A549 (cell line): ENCODE data around the gene GRID1. TPM values are rescaled to one million over a fixed set of nuclear protein-coding genes. Genes with fewer than 3 reads are reported as not detected.

Source experiments
- ATAC-seq, 2 experiments: fragments of 200-7000 bp in 1 of 2; fragments of >200 bp in 1 of 2; cut with Nextera tagmentation in 1 of 2; cut with Tn5 transposase in 1 of 2; 3 replicates each; pipeline versions ENCODE4 v1.8.0 to v1.9.1; 2018 to 2020; ENCODE audit warnings: mild to moderate bottlenecking in 1 of 2, moderate library complexity in 1 of 2
- CTCF ChIA-PET: fragments of 300-600 bp; sonication (Branson Sonifier 250); formaldehyde crosslinking; extraction: SDS; loops from one replicate; lab custom pipeline; 2021; ENCODE audit warnings: antibody characterized with exemption, inconsistent platforms; lab: Yijun Ruan, JAX
- POLR2A ChIA-PET: fragments of 350-600 bp; formaldehyde crosslinking; extraction: SDS; loops from one replicate; lab custom pipeline; 2021; ENCODE audit warnings: antibody characterized with exemption, inconsistent platforms; lab: Yijun Ruan, JAX
- DNase-seq, 2 experiments: peaks; one replicate each; pipeline versions ENCODE4 v3.0.0 to v3.0.0-alpha.2; 2011 to 2016; ENCODE audit warnings: low read depth in 1 of 2, low spot score in 1 of 2
- FAIRE-seq: peaks from 2 replicates; lab custom pipeline; 2011; peaks lifted over from hg19 to GRCh38; lab: Jason Lieb, UNC
- H3K27ac ChIP-seq, 2 experiments: fragments of >200 bp; sonication (Bioruptor Twin); formaldehyde crosslinking; 3 replicates each; pipeline ENCODE4 v1.5.1; 2016 to 2017
- H3K4me1 ChIP-seq: fragments of >200 bp; sonication (Bioruptor Twin); formaldehyde crosslinking; 3 replicates; pipeline ENCODE4 v1.6.1; 2016
- H3K4me2 ChIP-seq: fragments of >200 bp; sonication (Bioruptor Twin); formaldehyde crosslinking; 3 replicates; pipeline ENCODE4 v1.6.1; 2016
- H3K4me3 ChIP-seq: fragments of >200 bp; sonication (Bioruptor Twin); formaldehyde crosslinking; 3 replicates; pipeline ENCODE4 v1.5.1; 2016
- H3K9me3 ChIP-seq: fragments of >200 bp; sonication (Bioruptor Twin); formaldehyde crosslinking; 3 replicates; pipeline ENCODE4 v1.6.1; 2016
- ATOH8 ChIP-seq: fragments of 250-450 bp; sonication (Bioruptor Pico); IDR thresholded peaks from 2 replicates; pipeline ENCODE4 v1.5.0; 2020; ENCODE audit warnings: low read depth, mild to moderate bottlenecking, moderate library complexity
- CEBPB ChIP-seq, 2 experiments: fragments of >200 bp in 1 of 2; sonication (Bioruptor Twin) in 1 of 2; formaldehyde crosslinking in 1 of 2; IDR thresholded peaks; 2 replicates each; pipeline ENCODE4 v1.6.1; 2012 to 2016
- CHD4 ChIP-seq: fragments of 200-600 bp; sonication (generic); IDR thresholded peaks from 2 replicates; pipeline ENCODE4 v1.6.1; 2016; ENCODE audit warnings: antibody characterized with exemption, mild to moderate bottlenecking, borderline replicate concordance
- EHF ChIP-seq: fragments of 250-450 bp; sonication (Bioruptor Pico); IDR thresholded peaks from 2 replicates; pipeline ENCODE4 v1.5.0; 2020; ENCODE audit warnings: mild to moderate bottlenecking
- EP300 ChIP-seq, 2 experiments: fragments of >200 bp; sonication (Bioruptor Twin); formaldehyde crosslinking; IDR thresholded peaks; 2 replicates in 1 of 2; 3 replicates in 1 of 2; pipeline ENCODE4 v1.6.1; 2016 to 2017
- FOSL2 ChIP-seq, 2 experiments: fragments of 450-650 bp in 1 of 2; fragments of >200 bp in 1 of 2; sonication (Bioruptor Twin) in 1 of 2; formaldehyde crosslinking; IDR thresholded peaks; 2 replicates each; pipeline versions ENCODE4 v1.5.0 to v1.6.1; 2016 to 2020; ENCODE audit warnings: mild to moderate bottlenecking in 1 of 2, moderate library complexity in 1 of 2
- FOXS1 ChIP-seq: fragments of 250-450 bp; sonication (Bioruptor Pico); IDR thresholded peaks from 2 replicates; pipeline ENCODE4 v1.5.0; 2020; ENCODE audit warnings: mild to moderate bottlenecking, moderate library complexity
- GATA3 ChIP-seq: IDR thresholded peaks from 2 replicates; pipeline ENCODE4 v1.6.1; 2012; ENCODE audit warnings: borderline replicate concordance
- JUN ChIP-seq, 2 experiments: fragments of >200 bp; sonication (Bioruptor Twin); formaldehyde crosslinking; IDR thresholded peaks; 2 replicates in 1 of 2; 3 replicates in 1 of 2; pipeline ENCODE4 v1.6.1; 2016 to 2017
- JUNB ChIP-seq: fragments of >200 bp; sonication (Bioruptor Twin); formaldehyde crosslinking; IDR thresholded peaks from 2 replicates; pipeline ENCODE4 v1.6.1; 2016
- NFE2L2 ChIP-seq: fragments of 150-350 bp; conservative IDR thresholded peaks from 2 replicates; pipeline ENCODE4 v1.6.1; 2014; ENCODE audit warnings: low read length
- NPAS2 ChIP-seq: fragments of 250-450 bp; sonication (Bioruptor Pico); IDR thresholded peaks from 2 replicates; pipeline ENCODE4 v1.8.0; 2022; ENCODE audit warnings: mild to moderate bottlenecking, moderate library complexity, borderline replicate concordance
- NR3C1 ChIP-seq: fragments of >200 bp; sonication (Bioruptor Twin); formaldehyde crosslinking; IDR thresholded peaks from 3 replicates; pipeline ENCODE4 v1.6.1; 2017
- POLR2A ChIP-seq: IDR thresholded peaks from 2 replicates; pipeline ENCODE4 v1.6.1; 2012; ENCODE audit warnings: mild to moderate bottlenecking, low read length
- RAD21 ChIP-seq, 2 experiments: fragments of >200 bp in 1 of 2; sonication (Bioruptor Twin) in 1 of 2; formaldehyde crosslinking in 1 of 2; IDR thresholded peaks in 1 of 2; conservative IDR thresholded peaks in 1 of 2; 2 replicates in 1 of 2; 3 replicates in 1 of 2; pipeline ENCODE4 v1.6.1; 2012 to 2018; ENCODE audit warnings: inconsistent platforms in 1 of 2
- RARB ChIP-seq: fragments of 250-450 bp; sonication (Bioruptor Pico); IDR thresholded peaks from 2 replicates; pipeline ENCODE4 v1.8.0; 2021; ENCODE audit warnings: mild to moderate bottlenecking, moderate library complexity
- RNF2 ChIP-seq: fragments of 200-600 bp; sonication (generic); IDR thresholded peaks from 2 replicates; pipeline ENCODE4 v1.6.1; 2016; ENCODE audit warnings: low read depth, mild to moderate bottlenecking, antibody characterized with exemption, moderate library complexity, borderline replicate concordance
- USF2 ChIP-seq: fragments of 450-650 bp; IDR thresholded peaks from 2 replicates; pipeline ENCODE4 v1.6.1; 2014; ENCODE audit warnings: antibody characterized with exemption
- WGBS: methylation state at CpG from one replicate; pipeline ENCODE4 v1.1.6; 2017; ENCODE audit errors: missing lambda C conversion rate; 5-methylcytosine and 5-hydroxymethylcytosine counted together
- polyA plus RNA-seq, 4 experiments: library from polyadenylated mRNA; depleted of rRNA in 3 of 4; stranded (reverse); fragments of >200 nt; fragmentation: RNase III in 1 of 4; extraction: RNeasy Plus Mini Kit Qiagen cat#74134 plus additional on column Dnase treatment in 1 of 4; gene quantifications; 2 replicates in 3 of 4; 3 replicates in 1 of 4; pipeline ENCODE4 v1.2.3, GENCODE V29; 2011 to 2017
- TF ChIP-seq, protein P1 (sequence below): fragments of >200 bp; sonication (Bioruptor Twin); formaldehyde crosslinking; IDR thresholded peaks from 3 replicates; pipeline ENCODE4 v1.6.1; 2016

GRID1 gene
- polyA plus RNA-seq, 2 of the 4 experiments (the other 2 are of a cell fraction), result 0.14 to 0.30 TPM

- DNase-seq (no peak), ATAC-seq (no peak; a peak in 1 of 6 replicates), FAIRE-seq (no peak)
- no peak for TF ChIP-seq ATOH8 (CRISPR knock-in tag)
- TF ChIP-seq RNF2, result no peak
- no peak for TF ChIP-seq NPAS2 (CRISPR knock-in tag)
- TF ChIP-seq JUN (IDR thresholded peaks at IDR 0.05), result no peak
- TF ChIP-seq JUNB, result no peak
- TF ChIP-seq POLR2A, result no peak
- ChIA-PET CTCF (interaction anchor here (1.1 kb wide), 1 partner anchor 10 kb away, joined by 3 read pairs; no protein-coding TSS in a partner anchor), POLR2A (no interaction called here)
- Histone ChIP-seq H3K27ac (no peak overlapping the region), H3K4me1 (no peaks in the 10 kb centered on the region), H3K9me3 (no peaks in the 10 kb centered on the region), H3K4me2 (no peak overlapping the region), H3K4me3 (no peak overlapping the region)
- 48% methylated on average over 9 of the region's 9 CpGs for whole genome bisulfite sequencing
Measured at GRCh38 chr10:86290933-86291615, 75.5 kb downstream of the GRID1 start.

- CTCF ChIA-PET, result interaction anchor here (1.1 kb wide), 1 partner anchor 25 kb away, joined by 3 read pairs; no protein-coding TSS in a partner anchor
- FAIRE-seq, result no peak
- no peaks in the 10 kb centered on the region for H3K9me3 ChIP-seq
- POLR2A ChIA-PET, result no interaction called here
- no peak for TF ChIP-seq USF2
- no peak for TF ChIP-seq EP300 (IDR thresholded peaks at IDR 0.05)
- TF ChIP-seq RAD21 (conservative IDR thresholded peaks at IDR 0.05 in 1 of 2, IDR thresholded peaks at IDR 0.05 in 1 of 2), result no peak
- TF ChIP-seq EHF (CRISPR knock-in tag), result no peak
- no peak for TF ChIP-seq CEBPB (IDR thresholded peaks at IDR 0.05)
- no peak for TF ChIP-seq JUN (IDR thresholded peaks at IDR 0.05)
- no peak for TF ChIP-seq RARB (CRISPR knock-in tag)
- no peak for TF ChIP-seq FOSL2 (IDR thresholded peaks at IDR 0.05)
- no peak for TF ChIP-seq FOSL2 (CRISPR knock-in tag; IDR thresholded peaks at IDR 0.05)
- no peak for TF ChIP-seq CHD4
- no peak for TF ChIP-seq GATA3
- no peak for TF ChIP-seq NFE2L2
- no peak for TF ChIP-seq ATOH8 (CRISPR knock-in tag)
- no peak for TF ChIP-seq FOXS1 (CRISPR knock-in tag)
- TF ChIP-seq NPAS2 (CRISPR knock-in tag), result no peak
- TF ChIP-seq, protein P1, sequence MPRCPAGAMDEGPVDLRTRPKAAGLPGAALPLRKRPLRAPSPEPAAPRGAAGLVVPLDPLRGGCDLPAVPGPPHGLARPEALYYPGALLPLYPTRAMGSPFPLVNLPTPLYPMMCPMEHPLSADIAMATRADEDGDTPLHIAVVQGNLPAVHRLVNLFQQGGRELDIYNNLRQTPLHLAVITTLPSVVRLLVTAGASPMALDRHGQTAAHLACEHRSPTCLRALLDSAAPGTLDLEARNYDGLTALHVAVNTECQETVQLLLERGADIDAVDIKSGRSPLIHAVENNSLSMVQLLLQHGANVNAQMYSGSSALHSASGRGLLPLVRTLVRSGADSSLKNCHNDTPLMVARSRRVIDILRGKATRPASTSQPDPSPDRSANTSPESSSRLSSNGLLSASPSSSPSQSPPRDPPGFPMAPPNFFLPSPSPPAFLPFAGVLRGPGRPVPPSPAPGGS, result no peak
- no peak for TF ChIP-seq NR3C1
- no peaks in the 10 kb centered on the region for H3K4me1 ChIP-seq
- DNase-seq, result no peak
- H3K27ac ChIP-seq, result no peak overlapping the region
- H3K4me2 ChIP-seq, result no peak overlapping the region
- peak in 1 of 2 experiments; percentile 26; a peak in 2 of 6 replicates for ATAC-seq
- no peak overlapping the region for H3K4me3 ChIP-seq
- WGBS, result 8% methylated on average over 2 of the region's 2 CpGs
Measured at GRCh38 chr10:86289577-86289868, 77.1 kb downstream of the GRID1 start.
